Measurements from ENCODE around the gene ESRRB.

Gene ESRRB

DNA sequence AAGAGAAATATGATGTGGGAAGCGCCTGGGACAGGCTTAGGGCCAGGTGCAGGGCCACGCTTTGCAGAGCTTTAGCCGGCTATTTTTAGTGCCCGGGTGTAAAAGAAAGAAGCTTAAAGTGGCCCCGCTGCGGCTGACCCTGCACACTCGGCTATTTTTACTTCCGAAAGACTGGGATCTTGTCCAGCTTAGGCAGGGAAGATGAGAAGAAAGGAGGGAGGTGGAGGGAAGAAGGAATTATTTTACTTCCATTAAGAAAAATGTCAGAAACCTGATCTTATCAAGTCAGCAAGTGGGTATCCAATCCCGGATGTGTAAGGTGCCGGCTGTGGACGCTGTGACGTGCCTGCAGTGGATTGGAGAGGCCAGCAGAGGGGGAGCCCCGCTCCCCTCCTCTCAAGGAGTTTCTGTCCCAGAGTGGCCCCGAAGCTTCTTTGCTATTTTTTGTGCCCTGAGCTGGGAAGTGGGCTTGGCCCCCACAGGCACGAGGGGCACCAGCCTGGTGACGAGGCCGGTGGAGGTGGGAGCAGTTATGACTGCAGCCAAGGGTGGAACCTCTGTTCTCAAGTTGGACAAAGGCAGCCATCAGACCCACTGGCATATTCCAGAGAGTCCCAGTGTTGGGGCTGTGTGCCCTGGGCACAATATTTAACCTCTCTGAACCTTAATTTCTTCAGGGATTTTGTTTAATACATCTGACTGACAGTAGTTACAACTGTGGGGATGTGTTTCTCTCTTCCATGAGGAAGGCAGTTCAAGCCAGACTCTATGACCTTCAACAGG lies 97.7 kb downstream of the ESRRB start:
- Histone ChIP-seq H3K4me1 (ENCODE audit: control insufficient read depth, insufficient read depth, low read length) (no peaks in the 10 kb centered on the region), H3K9me3 (ENCODE audit: control insufficient read depth, insufficient read depth, low read depth, low read length) (no peaks in the 10 kb centered on the region), H3K36me3 (ENCODE audit: control insufficient read depth in 2 of 2, insufficient read depth in 1 of 2, low read length in 2 of 2) (no peaks in the 10 kb centered on the region), H3K4me3 (ENCODE audit: low read depth, low read length) (no peak overlapping the region), H3K27ac (ENCODE audit: extremely low read depth, low read depth, low read length) (no peak overlapping the region)
- TF ChIP-seq, protein P1, sequence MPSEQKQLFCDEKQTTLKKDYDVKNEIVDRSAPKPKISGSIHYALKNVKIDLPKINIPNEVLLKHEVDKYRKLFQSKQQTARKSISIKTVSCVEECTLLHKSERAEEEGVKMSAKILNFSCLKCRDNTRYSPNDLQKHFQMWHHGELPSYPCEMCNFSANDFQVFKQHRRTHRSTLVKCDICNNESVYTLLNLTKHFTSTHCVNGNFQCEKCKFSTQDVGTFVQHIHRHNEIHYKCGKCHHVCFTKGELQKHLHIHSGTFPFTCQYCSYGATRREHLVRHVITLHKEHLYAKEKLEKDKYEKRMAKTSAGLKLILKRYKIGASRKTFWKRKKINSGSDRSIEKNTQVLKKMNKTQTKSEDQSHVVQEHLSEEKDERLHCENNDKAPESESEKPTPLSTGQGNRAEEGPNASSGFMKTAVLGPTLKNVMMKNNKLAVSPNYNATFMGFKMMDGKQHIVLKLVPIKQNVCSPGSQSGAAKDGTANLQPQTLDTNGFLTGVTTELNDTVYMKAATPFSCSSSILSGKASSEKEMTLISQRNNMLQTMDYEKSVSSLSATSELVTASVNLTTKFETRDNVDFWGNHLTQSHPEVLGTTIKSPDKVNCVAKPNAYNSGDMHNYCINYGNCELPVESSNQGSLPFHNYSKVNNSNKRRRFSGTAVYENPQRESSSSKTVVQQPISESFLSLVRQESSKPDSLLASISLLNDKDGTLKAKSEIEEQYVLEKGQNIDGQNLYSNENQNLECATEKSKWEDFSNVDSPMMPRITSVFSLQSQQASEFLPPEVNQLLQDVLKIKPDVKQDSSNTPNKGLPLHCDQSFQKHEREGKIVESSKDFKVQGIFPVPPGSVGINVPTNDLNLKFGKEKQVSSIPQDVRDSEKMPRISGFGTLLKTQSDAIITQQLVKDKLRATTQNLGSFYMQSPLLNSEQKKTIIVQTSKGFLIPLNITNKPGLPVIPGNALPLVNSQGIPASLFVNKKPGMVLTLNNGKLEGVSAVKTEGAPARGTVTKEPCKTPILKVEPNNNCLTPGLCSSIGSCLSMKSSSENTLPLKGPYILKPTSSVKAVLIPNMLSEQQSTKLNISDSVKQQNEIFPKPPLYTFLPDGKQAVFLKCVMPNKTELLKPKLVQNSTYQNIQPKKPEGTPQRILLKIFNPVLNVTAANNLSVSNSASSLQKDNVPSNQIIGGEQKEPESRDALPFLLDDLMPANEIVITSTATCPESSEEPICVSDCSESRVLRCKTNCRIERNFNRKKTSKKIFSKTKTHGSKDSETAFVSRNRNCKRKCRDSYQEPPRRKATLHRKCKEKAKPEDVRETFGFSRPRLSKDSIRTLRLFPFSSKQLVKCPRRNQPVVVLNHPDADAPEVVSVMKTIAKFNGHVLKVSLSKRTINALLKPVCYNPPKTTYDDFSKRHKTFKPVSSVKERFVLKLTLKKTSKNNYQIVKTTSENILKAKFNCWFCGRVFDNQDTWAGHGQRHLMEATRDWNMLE (tag by site-specific recombination; conservative IDR thresholded peaks at IDR 0.05; ENCODE audit: low read depth), result no peak
- no peak for TF ChIP-seq ZNF585B (tag by site-specific recombination; IDR thresholded peaks at IDR 0.05)
- TF ChIP-seq ZNF677 (tag by site-specific recombination; IDR thresholded peaks at IDR 0.05), result no peak
- TF ChIP-seq ZNF596 (tag by site-specific recombination; IDR thresholded peaks at IDR 0.05), result no peak
- TF ChIP-seq ZNF174 (tag by site-specific recombination; IDR thresholded peaks at IDR 0.05), result no peak
- TF ChIP-seq ZNF404 (tag by site-specific recombination; IDR thresholded peaks at IDR 0.05), result no peak
- no peak for TF ChIP-seq SP3 (tag by site-specific recombination; IDR thresholded peaks at IDR 0.05)
- TF ChIP-seq, protein P2, sequence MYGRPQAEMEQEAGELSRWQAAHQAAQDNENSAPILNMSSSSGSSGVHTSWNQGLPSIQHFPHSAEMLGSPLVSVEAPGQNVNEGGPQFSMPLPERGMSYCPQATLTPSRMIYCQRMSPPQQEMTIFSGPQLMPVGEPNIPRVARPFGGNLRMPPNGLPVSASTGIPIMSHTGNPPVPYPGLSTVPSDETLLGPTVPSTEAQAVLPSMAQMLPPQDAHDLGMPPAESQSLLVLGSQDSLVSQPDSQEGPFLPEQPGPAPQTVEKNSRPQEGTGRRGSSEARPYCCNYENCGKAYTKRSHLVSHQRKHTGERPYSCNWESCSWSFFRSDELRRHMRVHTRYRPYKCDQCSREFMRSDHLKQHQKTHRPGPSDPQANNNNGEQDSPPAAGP (tag by site-specific recombination; IDR thresholded peaks at IDR 0.05), result no peak
- TF ChIP-seq GLIS1 (tag by site-specific recombination; IDR thresholded peaks at IDR 0.05), result no peak
- TF ChIP-seq, protein P3, sequence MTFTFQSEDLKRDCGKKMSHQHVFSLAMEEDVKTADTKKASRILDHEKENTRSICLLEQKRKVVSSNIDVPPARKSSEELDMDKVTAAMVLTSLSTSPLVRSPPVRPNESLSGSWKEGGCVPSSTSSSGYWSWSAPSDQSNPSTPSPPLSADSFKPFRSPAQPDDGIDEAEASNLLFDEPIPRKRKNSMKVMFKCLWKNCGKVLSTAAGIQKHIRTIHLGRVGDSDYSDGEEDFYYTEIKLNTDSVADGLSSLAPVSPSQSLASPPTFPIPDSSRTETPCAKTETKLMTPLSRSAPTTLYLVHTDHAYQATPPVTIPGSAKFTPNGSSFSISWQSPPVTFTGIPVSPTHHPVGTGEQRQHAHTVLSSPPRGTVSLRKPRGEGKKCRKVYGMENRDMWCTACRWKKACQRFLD (tag by site-specific recombination; IDR thresholded peaks at IDR 0.05), result no peak
- TF ChIP-seq ZNF114 (tag by site-specific recombination; IDR thresholded peaks at IDR 0.05), result no peak
- TF ChIP-seq ZNF555 (tag by site-specific recombination; conservative IDR thresholded peaks at IDR 0.05), result no peak
- TF ChIP-seq KLF1 (tag by site-specific recombination; IDR thresholded peaks at IDR 0.05), result no peak
- TF ChIP-seq KLF9 (tag by site-specific recombination; IDR thresholded peaks at IDR 0.05; ENCODE audit: low read depth), result no peak
- TF ChIP-seq ZNF792 (tag by site-specific recombination; IDR thresholded peaks at IDR 0.05), result no peak
- TF ChIP-seq, protein P4, sequence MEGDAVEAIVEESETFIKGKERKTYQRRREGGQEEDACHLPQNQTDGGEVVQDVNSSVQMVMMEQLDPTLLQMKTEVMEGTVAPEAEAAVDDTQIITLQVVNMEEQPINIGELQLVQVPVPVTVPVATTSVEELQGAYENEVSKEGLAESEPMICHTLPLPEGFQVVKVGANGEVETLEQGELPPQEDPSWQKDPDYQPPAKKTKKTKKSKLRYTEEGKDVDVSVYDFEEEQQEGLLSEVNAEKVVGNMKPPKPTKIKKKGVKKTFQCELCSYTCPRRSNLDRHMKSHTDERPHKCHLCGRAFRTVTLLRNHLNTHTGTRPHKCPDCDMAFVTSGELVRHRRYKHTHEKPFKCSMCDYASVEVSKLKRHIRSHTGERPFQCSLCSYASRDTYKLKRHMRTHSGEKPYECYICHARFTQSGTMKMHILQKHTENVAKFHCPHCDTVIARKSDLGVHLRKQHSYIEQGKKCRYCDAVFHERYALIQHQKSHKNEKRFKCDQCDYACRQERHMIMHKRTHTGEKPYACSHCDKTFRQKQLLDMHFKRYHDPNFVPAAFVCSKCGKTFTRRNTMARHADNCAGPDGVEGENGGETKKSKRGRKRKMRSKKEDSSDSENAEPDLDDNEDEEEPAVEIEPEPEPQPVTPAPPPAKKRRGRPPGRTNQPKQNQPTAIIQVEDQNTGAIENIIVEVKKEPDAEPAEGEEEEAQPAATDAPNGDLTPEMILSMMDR (tag by site-specific recombination; IDR thresholded peaks at IDR 0.05), result no peak
- TF ChIP-seq, protein P5, sequence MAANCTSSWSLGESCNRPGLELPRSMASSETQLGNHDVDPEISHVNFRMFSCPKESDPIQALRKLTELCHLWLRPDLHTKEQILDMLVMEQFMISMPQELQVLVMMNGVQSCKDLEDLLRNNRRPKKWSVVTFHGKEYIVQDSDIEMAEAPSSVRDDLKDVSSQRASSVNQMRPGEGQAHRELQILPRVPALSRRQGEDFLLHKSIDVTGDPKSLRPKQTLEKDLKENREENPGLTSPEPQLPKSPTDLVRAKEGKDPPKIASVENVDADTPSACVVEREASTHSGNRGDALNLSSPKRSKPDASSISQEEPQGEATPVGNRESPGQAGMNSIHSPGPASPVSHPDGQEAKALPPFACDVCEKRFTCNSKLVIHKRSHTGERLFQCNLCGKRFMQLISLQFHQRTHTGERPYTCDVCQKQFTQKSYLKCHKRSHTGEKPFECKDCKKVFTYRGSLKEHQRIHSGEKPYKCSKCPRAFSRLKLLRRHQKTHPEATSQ (tag by site-specific recombination; IDR thresholded peaks at IDR 0.05), result no peak
- TF ChIP-seq SALL2 (tag by site-specific recombination; IDR thresholded peaks at IDR 0.05; ENCODE audit: borderline replicate concordance), result no peak
- TF ChIP-seq ZNF394 (tag by site-specific recombination; IDR thresholded peaks at IDR 0.05; ENCODE audit: borderline replicate concordance), result no peak
- TF ChIP-seq, protein P6, sequence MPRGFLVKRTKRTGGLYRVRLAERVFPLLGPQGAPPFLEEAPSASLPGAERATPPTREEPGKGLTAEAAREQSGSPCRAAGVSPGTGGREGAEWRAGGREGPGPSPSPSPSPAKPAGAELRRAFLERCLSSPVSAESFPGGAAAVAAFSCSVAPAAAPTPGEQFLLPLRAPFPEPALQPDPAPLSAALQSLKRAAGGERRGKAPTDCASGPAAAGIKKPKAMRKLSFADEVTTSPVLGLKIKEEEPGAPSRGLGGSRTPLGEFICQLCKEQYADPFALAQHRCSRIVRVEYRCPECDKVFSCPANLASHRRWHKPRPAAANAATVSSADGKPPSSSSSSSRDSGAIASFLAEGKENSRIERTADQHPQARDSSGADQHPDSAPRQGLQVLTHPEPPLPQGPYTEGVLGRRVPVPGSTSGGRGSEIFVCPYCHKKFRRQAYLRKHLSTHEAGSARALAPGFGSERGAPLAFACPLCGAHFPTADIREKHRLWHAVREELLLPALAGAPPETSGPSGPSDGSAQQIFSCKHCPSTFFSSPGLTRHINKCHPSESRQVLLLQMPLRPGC (tag by site-specific recombination; IDR thresholded peaks at IDR 0.05), result no peak
- CTCF ChIA-PET, result interaction anchor here (0.6 to 1.1 kb wide), 3 partner anchors 22 to 259 kb away, joined by 3 read pairs; no protein-coding TSS in a partner anchor
- POLR2A ChIA-PET, result no interaction called here
